ENCODE measurements around the gene ZMAT2. TPM values are rescaled to one million over a fixed set of nuclear protein-coding genes. Genes with fewer than 3 reads are reported as not detected.
A peak's percentile ranks its signal among the peaks of the same experiment; 100 is the strongest.
"Not testable (repeated sequence)": the region's sequence is repeated elsewhere in the genome, so short reads cannot be mapped to it uniquely, and the experiment has no call there.

Gene ZMAT2, protein sequence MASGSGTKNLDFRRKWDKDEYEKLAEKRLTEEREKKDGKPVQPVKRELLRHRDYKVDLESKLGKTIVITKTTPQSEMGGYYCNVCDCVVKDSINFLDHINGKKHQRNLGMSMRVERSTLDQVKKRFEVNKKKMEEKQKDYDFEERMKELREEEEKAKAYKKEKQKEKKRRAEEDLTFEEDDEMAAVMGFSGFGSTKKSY
- 55.5 and 62.3 TPM in 2 replicates for total RNA-seq

- peak; percentile 99 for DNase-seq
These were observed at the start of gene ZMAT2 for GRCh38 chr5:140700177-140701144. ZMAT2 (plus strand) TSS chr5:140700447; CDS start chr5:140700461, 14 bp downstream.

DNA sequence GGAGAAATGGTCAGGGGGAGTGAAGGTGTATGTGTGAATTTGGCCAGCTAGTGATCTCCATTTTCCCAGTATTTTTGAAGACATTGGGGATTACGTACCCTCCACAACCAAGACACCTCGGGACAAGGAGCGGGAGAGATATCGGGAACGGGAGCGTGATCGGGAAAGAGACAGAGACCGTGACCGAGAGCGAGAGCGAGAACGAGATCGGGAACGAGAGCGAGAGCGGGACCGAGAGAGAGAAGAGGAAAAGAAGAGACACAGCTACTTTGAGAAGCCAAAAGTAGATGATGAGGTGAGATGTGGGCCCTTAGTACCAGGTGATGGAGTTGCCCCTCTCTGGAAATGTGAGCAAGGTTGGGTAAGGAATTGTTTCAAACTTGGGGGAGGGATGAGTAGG, 41.4 kb upstream of the ZMAT2 start:
- DNase-seq = no peak

GRCh38 chr5:140660371-140660770, 39.9 kb upstream of the ZMAT2 start:
- not testable (repeated sequence) for DNase-seq

DNA sequence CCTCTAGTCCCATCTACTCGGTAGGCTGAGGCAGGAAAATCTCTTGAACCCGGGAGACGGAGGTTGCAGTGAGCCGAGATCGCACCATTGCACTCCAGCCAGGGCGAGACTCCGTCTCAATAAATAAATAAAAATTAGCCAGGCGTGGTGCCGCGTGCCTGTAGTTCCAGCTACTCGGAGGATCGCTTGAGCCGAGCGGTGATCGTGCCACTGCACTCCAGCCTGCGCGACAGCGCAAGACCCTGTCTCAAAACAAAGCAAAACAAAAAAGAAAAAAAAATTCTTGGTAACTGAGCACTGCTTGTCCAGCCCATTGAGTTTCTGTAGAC, 36.3 kb upstream of the ZMAT2 start:
- no peak for DNase-seq

- DNase-seq = peak; percentile 89
These were observed 35.7 kb upstream of the ZMAT2 start, which contains the start of gene WDR55 for GRCh38 chr5:140664359-140665119. WDR55 (plus strand) TSS chr5:140664904; CDS start chr5:140664913, 9 bp downstream.

DNA sequence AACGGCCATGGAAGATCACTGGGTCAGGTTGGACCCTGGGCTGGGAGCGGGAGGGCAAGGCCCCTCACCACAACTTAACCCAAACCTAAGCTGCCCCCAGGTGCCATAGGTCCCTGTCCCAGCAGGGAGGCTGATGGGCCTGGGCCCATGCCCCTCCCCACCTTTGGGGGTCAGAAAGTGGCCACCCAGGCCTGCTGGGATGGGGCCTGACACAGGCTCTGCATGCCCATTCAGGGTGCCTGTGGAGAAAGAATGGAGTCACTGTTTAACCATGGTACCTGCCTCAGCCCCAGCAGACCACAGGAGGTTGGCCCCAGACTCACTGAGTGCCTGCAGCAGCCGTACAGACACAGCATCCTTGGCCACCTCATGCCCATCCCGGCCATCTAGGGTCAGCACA, 29.2 kb upstream of the ZMAT2 start:
- DNase-seq = not testable (repeated sequence)

DNA sequence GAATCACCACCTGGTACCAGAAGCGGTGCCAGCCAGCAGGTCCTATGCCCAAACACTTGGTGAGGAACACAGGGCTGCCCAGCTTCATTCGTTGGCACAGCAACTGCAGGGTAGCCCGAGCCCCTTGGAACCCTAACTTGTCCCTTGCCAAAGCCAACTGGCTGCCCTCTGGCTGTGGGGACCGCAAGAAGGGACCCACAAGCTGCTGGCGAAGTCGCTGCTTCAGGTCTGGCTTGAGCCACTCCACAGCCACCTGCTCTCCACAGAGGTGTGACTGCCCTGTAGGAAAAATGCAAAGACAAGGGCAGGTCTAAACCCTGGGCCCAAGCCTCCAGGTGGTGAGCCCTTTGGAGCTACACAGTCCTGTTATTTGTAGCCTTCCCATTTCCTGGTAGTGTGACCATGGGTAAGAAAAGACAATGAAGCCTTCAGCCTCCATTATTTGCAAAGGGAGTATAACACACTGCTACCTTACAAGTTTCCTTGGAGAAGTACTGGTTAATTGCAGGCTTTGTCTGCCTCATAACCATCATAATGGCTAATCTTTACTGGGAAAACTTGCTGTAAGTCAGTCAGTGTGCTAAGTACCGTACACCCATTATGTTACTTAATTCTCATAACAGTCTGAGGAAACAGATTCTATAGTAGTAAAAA, 28.6 kb upstream of the ZMAT2 start:
- no peak for DNase-seq

DNA sequence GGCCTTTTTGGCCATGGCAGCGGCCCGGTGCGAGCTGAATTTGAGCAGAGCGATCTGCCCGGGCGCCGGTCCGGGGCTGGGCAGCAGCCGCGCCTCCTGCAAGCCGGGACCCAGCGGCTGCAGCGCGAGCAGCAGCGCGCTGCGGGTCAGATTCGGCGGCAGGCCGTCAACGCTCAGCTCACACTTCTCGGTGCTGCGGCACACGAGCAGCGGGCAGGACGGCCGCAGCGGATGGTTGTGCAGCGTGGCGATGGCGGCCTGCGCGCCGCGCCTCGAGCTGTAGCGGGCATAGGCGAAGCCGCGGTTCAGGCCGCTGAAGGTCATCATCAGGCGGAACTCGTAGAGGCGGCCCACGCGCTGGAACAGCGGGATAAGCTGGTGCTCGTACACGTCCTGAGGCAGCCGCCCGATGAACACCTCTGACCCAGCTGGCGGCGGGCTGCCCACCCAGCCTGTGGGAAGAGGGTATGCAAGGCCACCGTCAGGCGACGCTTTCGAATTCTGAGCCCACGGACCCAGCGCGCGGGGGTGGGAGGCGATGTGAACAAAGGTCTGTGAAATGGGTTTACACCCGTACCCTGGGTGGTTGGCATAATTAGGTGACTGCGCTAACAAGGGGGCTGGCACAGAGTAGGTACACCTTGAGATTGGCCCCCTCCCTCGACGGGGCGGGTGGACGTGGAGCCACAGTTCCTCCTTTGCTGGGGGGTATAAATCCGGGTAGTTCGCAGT, 27.6 kb upstream of the ZMAT2 start:
- DNase-seq = peak; percentile 36

- no peak for DNase-seq
These were observed 26.9 kb upstream of the ZMAT2 start, which contains the start of gene DND1 for GRCh38 chr5:140673187-140673976. DND1 (minus strand) TSS chr5:140673576; CDS start chr5:140673542, 34 bp downstream.

DNA sequence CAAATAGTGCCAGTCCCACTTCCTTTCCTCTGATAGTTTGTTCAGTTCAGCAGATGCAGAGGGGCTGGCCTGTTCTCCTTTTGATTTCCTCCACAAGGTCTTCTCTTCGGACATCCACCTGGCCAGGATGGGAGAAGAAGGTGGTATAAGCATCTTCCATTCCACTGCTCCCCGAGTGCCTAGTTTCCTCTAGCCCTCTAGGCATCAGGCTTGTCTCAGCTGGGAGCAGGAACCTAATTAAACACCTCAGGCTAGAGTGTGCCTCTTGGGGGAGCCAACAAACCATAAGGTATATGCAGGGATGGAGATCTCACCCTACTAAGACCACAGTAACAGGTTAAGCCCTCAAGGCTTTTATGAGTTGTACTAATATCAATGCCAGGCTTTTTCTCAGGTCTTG, 26.0 kb upstream of the ZMAT2 start:
- DNase-seq = no peak

GRCh38 chr5:140674629-140675028, 25.6 kb upstream of the ZMAT2 start:
- DNase-seq = no peak

DNA sequence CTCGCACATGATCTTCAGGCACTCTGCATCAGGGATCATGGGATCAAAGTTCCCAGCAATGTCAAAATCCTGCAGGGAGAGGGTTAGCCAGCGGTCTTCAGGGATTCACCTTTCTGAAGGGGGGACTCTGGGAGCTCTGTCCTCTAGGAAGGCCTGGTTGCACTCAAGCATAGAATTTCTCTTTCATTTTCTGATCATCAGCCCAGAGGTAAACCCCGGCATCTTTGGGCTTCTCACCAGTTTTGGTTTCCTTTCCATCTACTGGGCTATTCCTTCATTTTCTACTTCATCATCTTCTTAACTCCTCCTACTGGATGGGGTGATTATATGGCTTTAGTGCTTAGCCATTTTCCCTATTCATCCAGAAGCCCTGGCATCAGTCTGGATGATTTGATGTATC, 22.3 kb upstream of the ZMAT2 start:
- no peak for DNase-seq

DNA sequence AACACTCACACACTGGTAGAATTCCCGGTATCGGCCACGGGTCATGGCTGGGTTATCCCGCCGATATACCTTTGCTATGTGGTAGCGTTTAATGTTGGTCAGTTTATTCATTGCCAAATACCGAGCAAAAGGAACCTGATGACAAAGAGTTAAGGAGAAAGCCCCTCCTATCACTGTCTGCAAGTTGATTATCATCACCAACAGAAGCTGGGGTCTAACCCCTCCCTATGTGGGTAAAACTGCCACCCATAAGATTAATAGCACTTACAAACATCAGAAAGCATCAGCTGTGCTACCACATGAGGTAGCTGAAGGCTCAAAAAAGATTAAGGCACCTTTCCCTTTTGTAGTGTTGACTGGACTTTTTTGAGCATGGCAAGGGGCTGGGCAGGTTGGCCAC, 21.3 kb upstream of the ZMAT2 start:
- DNase-seq = no peak

DNA sequence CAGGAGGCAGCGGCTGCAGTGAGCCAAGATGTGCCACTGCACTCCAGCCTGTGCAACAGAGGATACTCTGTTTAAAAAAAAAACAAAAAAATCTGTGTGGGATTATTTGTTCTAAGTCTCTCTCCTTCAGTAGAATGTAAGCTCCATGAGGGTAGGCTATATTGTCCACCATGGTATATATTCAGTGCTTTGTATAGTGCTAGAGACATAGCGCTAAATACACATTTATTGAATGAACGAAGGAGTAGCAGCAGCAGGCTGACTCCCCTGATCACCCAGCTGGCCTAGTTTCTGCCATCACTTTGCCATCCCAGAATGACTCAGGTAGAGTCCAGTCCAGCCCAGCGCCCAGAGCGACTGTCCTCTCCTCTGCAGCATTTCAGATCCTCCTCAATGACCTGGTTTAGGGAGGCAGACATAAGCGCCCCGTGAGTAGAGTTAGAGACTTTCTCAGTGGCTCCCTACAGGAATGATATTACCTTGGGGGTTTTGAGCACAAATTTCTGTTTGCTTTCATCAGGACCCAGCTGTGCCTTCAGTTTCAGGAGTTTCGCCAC, 9.8 kb upstream of the ZMAT2 start:
- DNase-seq = no peak

DNA sequence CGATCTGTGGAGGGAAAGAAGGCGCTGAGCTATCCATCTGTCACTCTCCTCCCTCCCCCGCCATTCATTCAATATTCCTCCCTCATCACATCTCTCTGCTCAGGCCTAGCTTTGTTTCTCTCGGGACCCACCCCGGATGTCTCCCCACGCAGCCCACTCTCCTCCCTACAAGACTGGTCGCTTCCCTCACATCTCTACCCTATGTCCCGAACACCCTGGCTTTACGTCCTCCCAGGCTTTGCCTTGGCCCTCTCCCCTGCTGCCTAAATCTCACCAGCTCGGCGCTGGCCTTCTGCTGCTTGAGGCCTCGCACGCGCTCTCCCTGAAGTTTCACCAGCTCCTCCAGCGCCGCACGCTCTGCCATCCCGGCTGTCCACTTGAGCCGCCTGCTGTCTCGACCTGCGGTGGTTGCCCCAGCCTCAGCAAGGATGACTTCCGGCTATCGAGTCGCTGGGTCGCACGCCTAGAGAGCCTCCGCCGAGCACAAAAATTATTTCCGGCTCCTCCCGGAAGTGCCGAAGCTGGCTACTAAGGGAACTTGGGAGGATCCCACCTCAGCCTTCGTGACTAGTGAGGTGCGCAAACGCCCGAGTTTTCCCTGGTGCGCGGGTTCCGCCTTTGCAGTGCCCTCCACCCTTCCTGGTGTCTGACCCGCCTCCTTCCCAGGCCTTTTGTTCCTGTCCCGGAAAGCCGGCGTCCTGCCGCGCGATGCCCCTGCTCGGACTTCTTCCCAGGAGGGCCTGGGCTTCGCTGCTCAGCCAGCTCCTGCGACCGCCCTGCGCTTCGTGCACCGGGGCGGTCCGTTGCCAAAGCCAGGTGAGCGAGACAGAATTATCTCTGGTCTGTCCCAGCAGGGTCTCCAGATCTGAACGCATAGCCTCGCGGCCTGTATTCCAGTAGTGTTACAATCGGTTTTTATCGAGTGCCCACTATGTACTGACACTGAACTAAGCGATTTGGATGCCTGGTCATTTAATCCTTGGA, 9.0 kb upstream of the ZMAT2 start, which contains the start of the genes HARS1 and HARS2:
HARS1 (minus strand) TSS at position 430 of the 984 bp plus-strand sequence; CDS start at position 364, 66 bp downstream.
HARS2 (plus strand) TSS at position 515 of the 984 bp plus-strand sequence; CDS start at position 709, 194 bp downstream.
- DNase-seq = peak; percentile 95

GRCh38 chr5:140694276-140694675, 6.0 kb upstream of the ZMAT2 start:
- DNase-seq = no peak

DNA sequence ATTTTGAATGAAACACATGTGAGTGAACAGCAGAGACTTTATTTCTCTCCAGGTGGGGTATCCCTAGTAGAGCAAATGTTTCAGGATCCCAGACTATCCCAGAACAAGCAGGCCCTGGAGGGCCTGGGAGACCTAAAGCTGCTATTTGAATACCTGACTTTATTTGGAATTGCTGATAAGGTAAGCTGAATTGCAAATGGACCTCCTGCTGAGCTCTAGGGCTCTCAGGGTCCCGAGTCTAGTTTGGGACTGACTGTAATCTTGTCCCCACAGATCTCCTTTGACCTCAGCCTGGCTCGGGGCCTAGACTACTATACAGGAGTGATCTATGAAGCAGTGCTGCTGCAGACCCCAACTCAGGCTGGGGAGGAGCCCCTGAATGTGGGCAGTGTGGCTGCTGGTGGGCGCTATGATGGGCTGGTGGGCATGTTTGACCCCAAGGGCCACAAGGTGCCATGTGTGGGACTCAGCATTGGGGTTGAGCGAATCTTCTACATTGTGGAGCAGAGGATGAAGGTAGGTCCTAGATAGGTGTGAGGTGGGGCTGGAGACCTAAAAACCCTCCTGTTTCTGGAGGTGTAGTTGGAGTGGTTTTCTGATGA, 3.3 kb upstream of the ZMAT2 start:
- DNase-seq = no peak

- DNase-seq = no peak
These were observed 7.6 kb downstream of the ZMAT2 start for GRCh38 chr5:140707812-140708211.

- not testable (repeated sequence) for DNase-seq
These were observed 8.5 kb downstream of the ZMAT2 start for GRCh38 chr5:140708787-140709186.
